Rectal smooth muscle tissue (tissue), 1 donor: Measurements from ENCODE around the gene NPIPA1.
A peak's percentile ranks its signal among the peaks of the same experiment; 100 is the strongest.
"Not testable (repeated sequence)": the region's sequence is repeated elsewhere in the genome, so short reads cannot be mapped to it uniquely, and the experiment has no call there.

Experiments used
- H3K27ac ChIP-seq: one replicate; pipeline ENCODE4 v1.7.0; 2013; ENCODE audit warnings: low read depth, low read length, inconsistent platforms
- H3K27me3 ChIP-seq: one replicate; pipeline ENCODE4 v1.7.0; 2013; ENCODE audit warnings: low read length; ENCODE audit not compliant: control insufficient read depth, insufficient read depth
- H3K36me3 ChIP-seq: one replicate; pipeline ENCODE4 v1.7.0; 2013; ENCODE audit warnings: low read length; ENCODE audit not compliant: control insufficient read depth, insufficient read depth
- H3K4me1 ChIP-seq: one replicate; pipeline ENCODE4 v1.7.0; 2013; ENCODE audit warnings: low read length; ENCODE audit not compliant: control insufficient read depth, insufficient read depth
- H3K4me3 ChIP-seq: one replicate; pipeline ENCODE4 v1.7.0; 2013; ENCODE audit warnings: low read length
- H3K9ac ChIP-seq: one replicate; pipeline ENCODE4 v1.7.0; 2013; ENCODE audit warnings: low read length

NPIPA1 gene

GRCh38 chr16:14974656-14975417 is 37.6 kb downstream of the NPIPA1 start, which contains the start of gene PDXDC1:
TSS of gene PDXDC1 (plus strand) at chr16:14975026. CDS start at chr16:14975200, 174 bp downstream.
- peak within 1 kb of the TSS; percentile 69 for H3K9ac ChIP-seq
- not testable (repeated sequence) for H3K27me3 ChIP-seq, H3K4me1 ChIP-seq, H3K36me3 ChIP-seq
- peak within 1 kb of the TSS; percentile 87 for H3K27ac ChIP-seq
- peak within 1 kb of the TSS; percentile 77 for H3K4me3 ChIP-seq

DNA sequence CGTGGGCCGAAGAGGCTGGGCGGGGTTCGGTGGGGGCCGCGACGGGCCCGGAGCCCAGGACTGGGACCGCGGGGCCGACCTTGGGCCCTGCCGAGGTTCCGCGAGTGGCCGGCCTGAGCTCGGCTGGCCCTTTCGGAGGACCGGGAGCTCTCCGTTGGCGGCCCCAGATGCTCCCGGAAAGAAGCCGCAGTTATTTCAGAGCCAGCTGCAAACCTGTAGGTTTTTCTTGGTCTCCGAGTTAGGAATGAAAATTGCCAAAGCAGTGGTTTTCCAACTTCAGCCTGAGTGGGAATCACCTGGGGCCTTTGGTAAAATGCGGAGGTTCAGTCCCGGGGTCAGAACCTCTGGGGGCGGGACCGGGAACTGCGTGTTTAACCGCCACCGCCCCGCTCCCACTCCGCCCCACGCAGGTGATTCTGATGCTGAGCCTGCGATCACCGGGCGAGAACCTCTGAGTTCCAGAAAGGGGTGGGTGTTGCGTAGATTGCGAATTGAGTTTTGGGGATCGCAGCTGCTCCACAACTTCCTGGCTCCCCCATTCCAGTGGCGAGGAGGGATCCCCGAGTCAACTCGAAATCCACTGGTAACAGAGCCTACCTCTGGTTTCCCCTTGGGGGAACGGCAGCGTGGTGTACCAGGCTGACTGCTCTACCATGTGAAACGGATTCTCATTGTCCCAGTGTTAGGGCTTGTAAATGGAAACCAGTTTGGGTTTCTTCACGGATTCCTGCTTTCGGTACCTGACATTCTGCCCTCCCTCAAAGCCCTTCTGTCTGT is 38.4 kb downstream of the NPIPA1 start:
- Histone ChIP-seq H3K9ac (peak overlapping the region; percentile 69), H3K27ac (peak overlapping the region; percentile 87), H3K4me3 (peak overlapping the region; percentile 77)
- not testable (repeated sequence) for H3K27me3 ChIP-seq, H3K4me1 ChIP-seq, H3K36me3 ChIP-seq

DNA sequence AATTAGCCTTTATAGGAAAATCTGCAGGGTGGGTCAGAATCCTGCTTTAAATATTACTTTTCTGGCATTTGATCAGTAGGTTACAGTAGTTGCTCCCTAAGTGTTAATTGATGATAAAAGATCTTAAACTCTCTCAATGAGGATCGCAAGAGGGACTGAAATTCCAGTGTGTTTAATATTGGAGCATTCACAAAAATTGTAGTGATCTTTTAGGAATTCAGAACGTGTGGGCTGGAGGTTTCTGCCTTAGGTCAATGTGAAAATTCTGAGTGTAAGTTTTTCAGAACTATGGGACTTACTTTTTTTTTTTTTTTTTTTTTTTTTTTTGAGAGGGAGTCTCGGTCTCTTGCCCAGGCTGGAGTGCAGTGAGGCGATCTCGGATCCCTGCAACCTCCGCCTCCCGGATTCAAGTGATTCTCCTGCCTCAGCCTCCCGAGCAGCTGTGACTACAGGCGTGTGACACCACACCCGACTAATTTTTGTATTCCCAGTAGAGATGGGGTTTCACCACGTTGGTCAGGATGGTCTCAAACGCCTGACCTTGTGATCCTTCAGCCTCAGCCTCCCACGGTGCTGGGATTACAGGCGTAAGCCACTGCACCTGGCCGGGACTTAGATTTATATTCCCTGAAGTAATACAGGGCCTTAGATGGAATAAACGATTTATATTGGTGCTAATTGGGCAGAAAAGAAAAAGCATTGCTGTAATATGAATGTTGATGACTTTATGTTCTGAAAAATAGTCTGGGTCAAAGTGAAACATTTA is 39.9 kb downstream of the NPIPA1 start:
- not testable (repeated sequence) for H3K27ac ChIP-seq, H3K4me1 ChIP-seq, H3K4me3 ChIP-seq, H3K9ac ChIP-seq, H3K36me3 ChIP-seq, H3K27me3 ChIP-seq

- not testable (repeated sequence) for H3K27ac ChIP-seq, H3K36me3 ChIP-seq, H3K4me3 ChIP-seq, H3K27me3 ChIP-seq, H3K4me1 ChIP-seq, H3K9ac ChIP-seq
Measured at GRCh38 chr16:14978281-14978680, 41.0 kb downstream of the NPIPA1 start.

- not testable (repeated sequence) for H3K27me3 ChIP-seq, H3K36me3 ChIP-seq, H3K9ac ChIP-seq, H3K4me3 ChIP-seq, H3K4me1 ChIP-seq, H3K27ac ChIP-seq
Measured at GRCh38 chr16:14978908-14979307, 41.7 kb downstream of the NPIPA1 start.

DNA sequence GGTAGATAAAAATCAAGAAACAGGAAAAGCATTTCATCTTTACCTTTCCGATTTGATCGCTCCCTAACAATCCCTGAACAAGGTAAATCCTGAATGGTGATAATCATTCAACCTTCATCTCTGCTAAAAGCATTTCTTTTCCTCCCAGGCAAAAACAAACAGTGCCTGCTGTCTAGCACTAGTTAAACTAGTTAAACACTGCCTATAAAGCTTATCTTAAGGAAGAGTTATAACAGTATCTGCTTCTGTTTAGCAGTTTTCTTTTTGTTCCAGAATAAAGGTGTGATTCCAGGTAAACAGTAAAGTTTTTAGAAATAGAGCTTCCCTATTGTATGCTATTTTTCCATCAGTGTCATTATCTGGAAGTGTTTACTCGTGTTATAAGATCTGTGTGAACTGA is 44.0 kb downstream of the NPIPA1 start:
- not testable (repeated sequence) for H3K27me3 ChIP-seq, H3K27ac ChIP-seq, H3K9ac ChIP-seq, H3K36me3 ChIP-seq, H3K4me1 ChIP-seq, H3K4me3 ChIP-seq

GRCh38 chr16:14982521-14982920 is 45.3 kb downstream of the NPIPA1 start:
- not testable (repeated sequence) for H3K27me3 ChIP-seq, H3K27ac ChIP-seq, H3K9ac ChIP-seq, H3K36me3 ChIP-seq, H3K4me1 ChIP-seq, H3K4me3 ChIP-seq

DNA sequence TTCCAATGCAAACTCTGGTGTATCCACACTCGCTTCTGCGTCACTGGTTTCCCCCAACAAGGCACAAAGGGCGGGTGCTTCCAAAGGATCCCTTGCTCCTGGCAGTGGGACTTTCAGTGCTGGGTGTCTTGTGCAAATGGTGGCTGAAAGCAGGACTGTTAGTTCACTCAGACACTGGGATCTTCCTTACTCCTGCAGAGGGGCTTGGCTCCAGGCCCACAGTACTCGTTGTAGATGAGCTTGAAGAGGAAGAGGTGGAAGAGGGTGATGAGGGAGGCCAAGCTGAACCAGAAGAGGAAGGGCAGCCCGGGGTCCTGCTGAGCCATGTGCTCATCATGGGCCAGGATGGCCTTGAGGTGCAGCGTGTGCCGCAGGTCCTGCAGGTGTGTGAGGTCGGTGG is 50.8 kb downstream of the NPIPA1 start:
- H3K36me3 ChIP-seq, H3K4me3 ChIP-seq, H3K27me3 ChIP-seq, H3K27ac ChIP-seq, H3K9ac ChIP-seq, H3K4me1 ChIP-seq: not testable (repeated sequence)

- not testable (repeated sequence) for H3K27me3 ChIP-seq, H3K27ac ChIP-seq, H3K36me3 ChIP-seq, H3K4me3 ChIP-seq, H3K9ac ChIP-seq, H3K4me1 ChIP-seq
Measured at GRCh38 chr16:14988661-14989191, 51.5 kb downstream of the NPIPA1 start.

DNA sequence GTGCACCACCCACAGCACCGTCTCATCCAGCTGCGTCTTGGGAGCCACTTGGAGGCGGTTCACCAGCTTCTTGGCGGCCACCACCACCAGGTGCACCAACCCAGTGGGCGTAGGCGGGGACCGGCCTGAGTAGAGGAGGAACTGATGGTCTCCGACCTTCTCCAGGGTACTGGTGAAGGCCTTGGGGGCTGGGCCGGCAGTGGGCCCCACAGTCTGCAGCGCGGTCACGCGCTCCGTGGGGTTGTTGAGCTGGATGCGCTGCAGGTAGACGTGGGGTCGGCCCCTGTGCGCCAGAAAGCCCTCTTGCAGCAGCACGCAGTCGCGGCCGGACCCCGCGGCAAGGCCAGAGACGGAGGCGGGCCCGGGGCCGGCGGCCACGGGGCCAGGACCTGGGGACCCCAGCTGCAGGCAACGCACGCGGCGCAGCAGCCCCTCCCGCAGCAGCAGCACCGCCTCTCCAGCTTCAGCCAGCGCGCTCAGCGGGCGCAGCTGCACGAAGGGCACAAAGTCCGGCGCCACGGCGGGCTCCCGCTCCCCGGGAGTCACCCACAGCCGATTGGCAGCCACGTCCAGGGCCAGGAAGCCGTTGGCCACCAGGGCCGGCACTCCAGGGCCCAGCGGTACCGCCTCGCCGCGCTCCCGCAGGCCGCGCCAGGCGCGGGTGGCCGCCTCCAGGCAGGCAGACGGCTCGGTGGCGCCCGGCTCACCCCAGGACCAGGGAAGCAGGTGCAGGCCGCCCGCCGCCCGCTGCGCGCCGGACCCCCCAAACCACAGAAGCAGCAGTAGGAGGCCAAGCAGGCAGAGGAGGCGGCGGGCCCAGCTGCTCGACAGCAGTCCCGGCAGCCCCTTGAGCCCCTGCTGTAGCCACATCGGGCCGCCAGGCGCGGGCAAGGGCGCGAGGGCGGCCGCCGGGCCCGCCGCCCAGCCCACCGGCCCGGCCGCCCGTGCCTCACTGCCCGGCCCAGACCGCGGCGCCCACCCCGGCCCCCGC is 52.3 kb downstream of the NPIPA1 start:
- not testable (repeated sequence) for H3K9ac ChIP-seq, H3K4me3 ChIP-seq, H3K36me3 ChIP-seq, H3K27ac ChIP-seq, H3K4me1 ChIP-seq, H3K27me3 ChIP-seq

DNA sequence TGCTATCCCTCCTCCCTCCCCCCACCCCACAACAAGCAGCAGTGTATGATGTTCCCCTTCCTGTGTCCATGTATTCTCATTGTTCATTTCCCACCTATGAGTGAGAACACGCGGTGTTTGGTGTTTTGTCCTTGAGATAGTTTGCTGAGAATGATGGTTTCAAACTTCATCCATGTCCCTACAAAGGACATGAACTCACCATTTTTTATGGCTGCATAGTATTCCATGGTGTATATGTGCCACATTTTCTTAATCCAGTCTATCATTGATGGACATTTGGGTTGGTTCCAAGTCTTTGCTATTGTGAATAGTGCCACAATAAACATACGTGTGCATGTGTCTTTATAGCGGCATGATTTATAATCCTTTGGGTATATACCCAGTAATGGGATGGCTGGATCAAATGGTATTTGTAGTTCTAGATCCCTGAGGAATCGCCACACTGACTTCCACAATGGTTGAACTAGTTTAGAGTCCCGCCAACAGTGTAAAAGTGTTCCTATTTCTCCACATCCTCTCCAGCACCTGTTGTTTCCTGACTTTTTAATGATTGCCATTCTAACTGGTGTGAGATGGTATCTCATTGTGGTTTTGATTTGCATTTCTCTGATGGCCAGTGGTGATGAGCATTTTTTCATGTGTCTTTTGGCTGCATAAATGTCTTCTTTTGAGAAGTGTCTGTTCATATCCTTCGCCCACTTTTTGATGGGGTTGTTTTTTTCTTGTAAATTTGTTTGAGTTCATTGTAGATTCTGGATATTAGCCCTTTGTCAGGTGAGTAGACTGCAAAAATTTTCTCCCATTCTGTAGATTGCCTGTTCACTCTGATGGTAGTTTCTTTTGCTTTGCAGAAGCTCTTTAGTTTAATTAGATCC is 56.3 kb downstream of the NPIPA1 start:
- not testable (repeated sequence) for H3K27me3 ChIP-seq, H3K4me3 ChIP-seq, H3K9ac ChIP-seq, H3K4me1 ChIP-seq, H3K36me3 ChIP-seq, H3K27ac ChIP-seq
